ENCODE measurements around the gene NT5DC1. TPM values are rescaled to one million over a fixed set of nuclear protein-coding genes. Genes with fewer than 3 reads are reported as not detected.

Gene NT5DC1
- total and polyA plus RNA-seq, 2 experiments from 2014 or later, result 27.0 to 29.8 TPM

DNA sequence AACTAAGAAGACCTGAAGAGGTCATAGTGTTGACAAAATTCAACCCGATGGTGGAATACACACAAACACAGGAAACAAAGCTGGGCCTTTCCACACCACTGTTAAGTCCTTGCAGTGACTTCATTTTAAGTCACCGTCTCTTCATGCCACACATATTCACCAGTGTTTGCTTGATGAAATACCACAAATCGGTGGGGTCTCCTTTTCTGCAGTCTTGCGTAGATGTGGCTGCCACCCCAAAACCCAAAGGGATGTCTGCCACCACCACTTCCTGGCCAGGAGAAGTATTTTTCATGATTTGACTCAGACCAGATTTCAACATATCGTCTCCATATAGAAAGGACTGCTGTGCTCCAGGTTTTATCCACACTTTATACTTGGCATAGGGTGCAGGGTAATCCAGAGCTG, 36.3 kb downstream of the NT5DC1 start (continued):
- TF ChIP-seq, protein P1, sequence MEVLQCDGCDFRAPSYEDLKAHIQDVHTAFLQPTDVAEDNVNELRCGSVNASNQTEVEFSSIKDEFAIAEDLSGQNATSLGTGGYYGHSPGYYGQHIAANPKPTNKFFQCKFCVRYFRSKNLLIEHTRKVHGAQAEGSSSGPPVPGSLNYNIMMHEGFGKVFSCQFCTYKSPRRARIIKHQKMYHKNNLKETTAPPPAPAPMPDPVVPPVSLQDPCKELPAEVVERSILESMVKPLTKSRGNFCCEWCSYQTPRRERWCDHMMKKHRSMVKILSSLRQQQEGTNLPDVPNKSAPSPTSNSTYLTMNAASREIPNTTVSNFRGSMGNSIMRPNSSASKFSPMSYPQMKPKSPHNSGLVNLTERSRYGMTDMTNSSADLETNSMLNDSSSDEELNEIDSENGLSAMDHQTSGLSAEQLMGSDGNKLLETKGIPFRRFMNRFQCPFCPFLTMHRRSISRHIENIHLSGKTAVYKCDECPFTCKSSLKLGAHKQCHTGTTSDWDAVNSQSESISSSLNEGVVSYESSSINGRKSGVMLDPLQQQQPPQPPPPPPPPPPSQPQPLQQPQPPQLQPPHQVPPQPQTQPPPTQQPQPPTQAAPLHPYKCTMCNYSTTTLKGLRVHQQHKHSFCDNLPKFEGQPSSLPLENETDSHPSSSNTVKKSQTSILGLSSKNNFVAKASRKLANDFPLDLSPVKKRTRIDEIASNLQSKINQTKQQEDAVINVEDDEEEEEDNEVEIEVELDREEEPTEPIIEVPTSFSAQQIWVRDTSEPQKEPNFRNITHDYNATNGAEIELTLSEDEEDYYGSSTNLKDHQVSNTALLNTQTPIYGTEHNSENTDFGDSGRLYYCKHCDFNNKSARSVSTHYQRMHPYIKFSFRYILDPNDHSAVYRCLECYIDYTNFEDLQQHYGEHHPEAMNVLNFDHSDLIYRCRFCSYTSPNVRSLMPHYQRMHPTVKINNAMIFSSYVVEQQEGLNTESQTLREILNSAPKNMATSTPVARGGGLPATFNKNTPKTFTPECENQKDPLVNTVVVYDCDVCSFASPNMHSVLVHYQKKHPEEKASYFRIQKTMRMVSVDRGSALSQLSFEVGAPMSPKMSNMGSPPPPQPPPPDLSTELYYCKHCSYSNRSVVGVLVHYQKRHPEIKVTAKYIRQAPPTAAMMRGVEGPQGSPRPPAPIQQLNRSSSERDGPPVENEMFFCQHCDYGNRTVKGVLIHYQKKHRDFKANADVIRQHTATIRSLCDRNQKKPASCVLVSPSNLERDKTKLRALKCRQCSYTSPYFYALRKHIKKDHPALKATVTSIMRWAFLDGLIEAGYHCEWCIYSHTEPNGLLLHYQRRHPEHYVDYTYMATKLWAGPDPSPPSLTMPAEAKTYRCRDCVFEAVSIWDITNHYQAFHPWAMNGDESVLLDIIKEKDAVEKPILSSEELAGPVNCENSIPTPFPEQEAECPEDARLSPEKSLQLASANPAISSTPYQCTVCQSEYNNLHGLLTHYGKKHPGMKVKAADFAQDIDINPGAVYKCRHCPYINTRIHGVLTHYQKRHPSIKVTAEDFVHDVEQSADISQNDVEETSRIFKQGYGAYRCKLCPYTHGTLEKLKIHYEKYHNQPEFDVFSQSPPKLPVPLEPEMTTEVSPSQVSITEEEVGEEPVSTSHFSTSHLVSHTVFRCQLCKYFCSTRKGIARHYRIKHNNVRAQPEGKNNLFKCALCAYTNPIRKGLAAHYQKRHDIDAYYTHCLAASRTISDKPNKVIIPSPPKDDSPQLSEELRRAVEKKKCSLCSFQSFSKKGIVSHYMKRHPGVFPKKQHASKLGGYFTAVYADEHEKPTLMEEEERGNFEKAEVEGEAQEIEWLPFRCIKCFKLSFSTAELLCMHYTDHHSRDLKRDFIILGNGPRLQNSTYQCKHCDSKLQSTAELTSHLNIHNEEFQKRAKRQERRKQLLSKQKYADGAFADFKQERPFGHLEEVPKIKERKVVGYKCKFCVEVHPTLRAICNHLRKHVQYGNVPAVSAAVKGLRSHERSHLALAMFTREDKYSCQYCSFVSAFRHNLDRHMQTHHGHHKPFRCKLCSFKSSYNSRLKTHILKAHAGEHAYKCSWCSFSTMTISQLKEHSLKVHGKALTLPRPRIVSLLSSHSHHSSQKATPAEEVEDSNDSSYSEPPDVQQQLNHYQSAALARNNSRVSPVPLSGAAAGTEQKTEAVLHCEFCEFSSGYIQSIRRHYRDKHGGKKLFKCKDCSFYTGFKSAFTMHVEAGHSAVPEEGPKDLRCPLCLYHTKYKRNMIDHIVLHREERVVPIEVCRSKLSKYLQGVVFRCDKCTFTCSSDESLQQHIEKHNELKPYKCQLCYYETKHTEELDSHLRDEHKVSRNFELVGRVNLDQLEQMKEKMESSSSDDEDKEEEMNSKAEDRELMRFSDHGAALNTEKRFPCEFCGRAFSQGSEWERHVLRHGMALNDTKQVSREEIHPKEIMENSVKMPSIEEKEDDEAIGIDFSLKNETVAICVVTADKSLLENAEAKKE (CRISPR knock-in tag; IDR thresholded peaks at IDR 0.05), result no peak
- TF ChIP-seq ZNF331 (CRISPR knock-in tag; IDR thresholded peaks at IDR 0.05; ENCODE audit: low read depth) (no peak), ZNF114 (CRISPR knock-in tag; IDR thresholded peaks at IDR 0.05) (no peak)

DNA sequence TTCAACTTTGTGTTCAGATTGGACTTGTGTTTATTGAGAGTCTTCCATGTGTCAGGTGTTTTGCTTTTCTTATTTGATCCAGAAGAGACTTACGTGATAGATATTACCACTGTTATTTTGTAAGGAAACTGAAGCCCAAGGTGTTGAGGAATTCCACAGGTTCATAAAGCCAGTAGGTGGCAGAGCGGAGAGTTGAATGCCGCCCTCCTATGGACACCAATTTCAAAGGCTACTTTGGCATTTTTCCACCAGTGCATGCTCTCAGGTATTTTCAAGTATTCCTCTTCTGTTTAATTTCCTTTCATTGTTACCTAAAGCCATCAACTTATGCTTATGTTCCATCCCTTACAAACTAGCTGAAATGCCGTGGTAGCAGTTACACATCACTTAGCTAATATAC, 39.3 kb downstream of the NT5DC1 start:
- no peaks in the 10 kb centered on the region for H3K36me3 ChIP-seq (ENCODE audit: insufficient read depth)
- H3K4me3 ChIP-seq, result no peak overlapping the region
- no peak overlapping the region for H3K4me2 ChIP-seq
- DNase-seq (ENCODE audit: low spot score) (peak; percentile 69), ATAC-seq (peak; percentile 80)
- H3K27me3 ChIP-seq (ENCODE audit: insufficient read depth), result no peaks in the 10 kb centered on the region
- no peaks in the 10 kb centered on the region for H3K27me3 Mint-ChIP-seq (ENCODE audit: insufficient read depth, low read depth, poor library complexity)
- no peaks in the 10 kb centered on the region for H3K4me1 ChIP-seq (ENCODE audit: insufficient read depth)
- H4K20me1 ChIP-seq (replicated peaks; ENCODE audit: insufficient read depth), result no peaks in the 10 kb centered on the region
- peaks cover 10% of the 10 kb centered on the region for H3K4me1 Mint-ChIP-seq
- TF ChIP-seq JUNB (IDR thresholded peaks at IDR 0.05; ENCODE audit: unreplicated experiment) (no peak), POLR2AphosphoS5 (IDR thresholded peaks at IDR 0.05; ENCODE audit: low read depth) (no peak)
- TF ChIP-seq, protein P2, sequence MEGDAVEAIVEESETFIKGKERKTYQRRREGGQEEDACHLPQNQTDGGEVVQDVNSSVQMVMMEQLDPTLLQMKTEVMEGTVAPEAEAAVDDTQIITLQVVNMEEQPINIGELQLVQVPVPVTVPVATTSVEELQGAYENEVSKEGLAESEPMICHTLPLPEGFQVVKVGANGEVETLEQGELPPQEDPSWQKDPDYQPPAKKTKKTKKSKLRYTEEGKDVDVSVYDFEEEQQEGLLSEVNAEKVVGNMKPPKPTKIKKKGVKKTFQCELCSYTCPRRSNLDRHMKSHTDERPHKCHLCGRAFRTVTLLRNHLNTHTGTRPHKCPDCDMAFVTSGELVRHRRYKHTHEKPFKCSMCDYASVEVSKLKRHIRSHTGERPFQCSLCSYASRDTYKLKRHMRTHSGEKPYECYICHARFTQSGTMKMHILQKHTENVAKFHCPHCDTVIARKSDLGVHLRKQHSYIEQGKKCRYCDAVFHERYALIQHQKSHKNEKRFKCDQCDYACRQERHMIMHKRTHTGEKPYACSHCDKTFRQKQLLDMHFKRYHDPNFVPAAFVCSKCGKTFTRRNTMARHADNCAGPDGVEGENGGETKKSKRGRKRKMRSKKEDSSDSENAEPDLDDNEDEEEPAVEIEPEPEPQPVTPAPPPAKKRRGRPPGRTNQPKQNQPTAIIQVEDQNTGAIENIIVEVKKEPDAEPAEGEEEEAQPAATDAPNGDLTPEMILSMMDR (conservative IDR thresholded peaks at IDR 0.05; ENCODE audit: low read depth in 2 of 2), result peak; percentile 61 to 74
- no peak overlapping the region for H2AFZ ChIP-seq
- no peak overlapping the region for H3K4me3 Mint-ChIP-seq
- no peaks in the 10 kb centered on the region for H3K9me3 Mint-ChIP-seq
- H3K27ac Mint-ChIP-seq, result peak overlapping the region; percentile 45; the same call in 1 of the 2 replicates
- H3K79me2 ChIP-seq (replicated peaks; ENCODE audit: insufficient read depth), result no peaks in the 10 kb centered on the region
- H3F3A ChIP-seq (replicated peaks; ENCODE audit: low read depth), result no peaks in the 10 kb centered on the region
- H3K9me2 ChIP-seq (ENCODE audit: insufficient read depth), result no peaks in the 10 kb centered on the region
- H3K27ac ChIP-seq (ENCODE audit: low read depth), result no peak overlapping the region
- no peaks in the 10 kb centered on the region for H3K36me3 Mint-ChIP-seq (ENCODE audit: low read depth)

Data from GM23338 (cell line).